Measurements from ENCODE around the gene DCLK2. TPM values are rescaled to one million over a fixed set of nuclear protein-coding genes. Genes with fewer than 3 reads are reported as not detected.

The DCLK2 gene
- total and polyA plus RNA-seq, 9 donors, result 4.4 to 9.8 (median 7.2) TPM

- H3K9me3 ChIP-seq, result no peaks in the 10 kb centered on the region
- H3K27me3 ChIP-seq, result no peaks in the 10 kb centered on the region
- no peak for DNase-seq
- WGBS, 3 donors, result 36 to 84% (median 45%) methylated on average over 1 of the region's 1 CpG
- no peak overlapping the region for H3K4me3 ChIP-seq
- H3K27ac ChIP-seq, result no peak overlapping the region
- no peaks in the 10 kb centered on the region for H3K36me3 ChIP-seq
- TF ChIP-seq POLR2A (IDR thresholded peaks at IDR 0.05) (no peak), CTCF (IDR thresholded peaks at IDR 0.05) (no peak), EP300 (IDR thresholded peaks at IDR 0.05) (no peak)
- H3K4me1 ChIP-seq (ENCODE audit: insufficient read depth), result peaks cover 4% of the 10 kb centered on the region
- intact Hi-C loops (cut with DNase I), result no loop called here
These were observed 4.0 kb downstream of the DCLK2 start for GRCh38 chr4:150082241-150082640.

GRCh38 chr4:150087006-150087405 lies 8.8 kb downstream of the DCLK2 start:
- H3K27ac ChIP-seq, result no peak overlapping the region
- no peak overlapping the region for H3K4me3 ChIP-seq
- WGBS, 3 donors, result 81 to 87% (median 82%) methylated on average over 4 of the region's 4 CpGs
- intact Hi-C loops (cut with DNase I), result no loop called here
- H3K36me3 ChIP-seq, result no peaks in the 10 kb centered on the region
- H3K27me3 ChIP-seq, result no peaks in the 10 kb centered on the region
- no peak for TF ChIP-seq POLR2A (IDR thresholded peaks at IDR 0.05)
- no peak for TF ChIP-seq EP300 (IDR thresholded peaks at IDR 0.05)
- no peak for TF ChIP-seq CTCF (IDR thresholded peaks at IDR 0.05)
- peaks cover 2% of the 10 kb centered on the region for H3K4me1 ChIP-seq (ENCODE audit: insufficient read depth)
- no peaks in the 10 kb centered on the region for H3K9me3 ChIP-seq
- no peak for DNase-seq

GRCh38 chr4:150089732-150090131 lies 11.5 kb downstream of the DCLK2 start:
- no peaks in the 10 kb centered on the region for H3K36me3 ChIP-seq
- peaks cover 2% of the 10 kb centered on the region for H3K4me1 ChIP-seq (ENCODE audit: insufficient read depth)
- H3K27ac ChIP-seq, result no peak overlapping the region
- intact Hi-C loops (cut with DNase I), result no loop called here
- no peak for DNase-seq
- no peak overlapping the region for H3K4me3 ChIP-seq
- TF ChIP-seq CTCF (IDR thresholded peaks at IDR 0.05) (no peak), POLR2A (IDR thresholded peaks at IDR 0.05) (no peak), EP300 (IDR thresholded peaks at IDR 0.05) (no peak)
- 80 to 90% (median 89%) methylated on average over 5 of the region's 5 CpGs for WGBS, 3 donors
- no peaks in the 10 kb centered on the region for H3K27me3 ChIP-seq
- no peaks in the 10 kb centered on the region for H3K9me3 ChIP-seq

GRCh38 chr4:150090836-150091235 lies 12.6 kb downstream of the DCLK2 start:
- H3K4me1 ChIP-seq (ENCODE audit: insufficient read depth), result peaks cover 2% of the 10 kb centered on the region
- H3K9me3 ChIP-seq, result no peaks in the 10 kb centered on the region
- DNase-seq, result no peak
- WGBS, 3 donors, result 49 to 54% (median 50%) methylated on average over 6 of the region's 6 CpGs
- intact Hi-C loops (cut with DNase I), result no loop called here
- no peaks in the 10 kb centered on the region for H3K36me3 ChIP-seq
- no peaks in the 10 kb centered on the region for H3K27me3 ChIP-seq
- no peak for TF ChIP-seq EP300 (IDR thresholded peaks at IDR 0.05)
- TF ChIP-seq CTCF (IDR thresholded peaks at IDR 0.05), result no peak
- TF ChIP-seq POLR2A (IDR thresholded peaks at IDR 0.05), result no peak
- H3K4me3 ChIP-seq, result no peak overlapping the region
- no peak overlapping the region for H3K27ac ChIP-seq

- intact Hi-C loops (cut with DNase I), result no loop called here
- no peak for DNase-seq
- TF ChIP-seq POLR2A (IDR thresholded peaks at IDR 0.05) (no peak), CTCF (IDR thresholded peaks at IDR 0.05) (no peak), EP300 (IDR thresholded peaks at IDR 0.05) (no peak)
- Histone ChIP-seq H3K36me3 (no peaks in the 10 kb centered on the region), H3K4me1 (ENCODE audit: insufficient read depth) (peaks cover 2% of the 10 kb centered on the region), H3K4me3 (no peak overlapping the region), H3K27me3 (no peaks in the 10 kb centered on the region), H3K27ac (no peak overlapping the region), H3K9me3 (no peaks in the 10 kb centered on the region)
- 100% methylated on average over 1 of the region's 1 CpG for WGBS, 3 donors
These were observed 16.4 kb downstream of the DCLK2 start for GRCh38 chr4:150094676-150095075.

Measured in ovary (tissue), 9 donors.